VCaP (cell line): ENCODE measurements around the gene FFAR1.

Experiments
- H3K27ac ChIP-seq: fragments of 450-650 bp; 2 replicates; pipeline ENCODE4 v1.5.1; 2017
- TF ChIP-seq, protein P1 (sequence below): fragments of 450-650 bp; conservative IDR thresholded peaks from 2 replicates; pipeline ENCODE4 v1.5.1; 2017; ENCODE audit warnings: mild to moderate bottlenecking, moderate library complexity

The FFAR1 gene

DNA sequence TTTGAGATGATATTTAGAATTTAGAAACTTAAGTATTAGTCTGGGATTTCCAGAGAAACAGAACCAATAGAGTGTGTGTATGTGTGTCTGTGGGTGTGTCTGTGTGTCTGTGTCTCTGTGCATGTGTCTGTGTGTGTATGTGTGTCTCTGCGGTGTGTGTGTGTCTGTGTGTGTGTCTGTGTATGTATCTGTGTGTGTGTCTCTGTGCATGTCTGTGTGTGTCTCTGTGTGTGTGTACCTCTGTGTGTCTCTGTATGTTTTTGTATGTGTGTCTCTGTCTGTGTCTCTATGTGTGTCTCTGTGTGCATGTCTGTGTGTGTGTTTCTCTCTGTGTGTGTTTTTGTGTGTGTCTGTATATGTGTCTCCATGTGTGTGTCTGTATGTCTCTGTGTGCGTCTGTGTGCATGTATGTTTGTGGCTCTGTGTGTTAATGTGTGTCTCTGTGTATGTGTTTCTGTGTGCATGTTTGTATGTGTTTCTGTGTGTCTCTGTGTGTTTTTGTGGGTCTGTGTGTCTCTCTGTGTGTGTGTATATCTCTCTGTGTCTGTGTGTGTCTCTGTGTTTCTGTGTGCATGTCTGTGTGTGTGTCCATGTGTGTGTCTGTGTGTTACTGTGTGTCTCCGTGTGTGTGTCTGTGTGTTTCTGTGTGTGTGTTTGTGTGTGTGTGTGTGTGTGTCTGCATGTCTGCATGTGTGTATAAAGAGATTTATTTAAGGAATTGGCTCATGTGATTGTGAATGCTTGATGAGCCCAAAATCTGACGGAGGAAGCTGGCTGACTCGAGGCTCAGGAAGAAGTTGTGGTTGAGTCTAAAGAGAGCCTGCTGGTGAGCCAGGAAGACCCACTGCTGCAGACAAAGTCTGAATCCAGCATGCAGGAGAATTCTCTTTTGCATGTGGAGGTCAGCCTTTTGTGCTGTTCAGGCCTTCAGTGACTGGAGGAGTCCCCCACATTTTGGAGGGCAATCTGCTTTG, 45.3 kb downstream of the FFAR1 start:
- H3K27ac ChIP-seq, result no peak overlapping the region
- TF ChIP-seq, protein P1, sequence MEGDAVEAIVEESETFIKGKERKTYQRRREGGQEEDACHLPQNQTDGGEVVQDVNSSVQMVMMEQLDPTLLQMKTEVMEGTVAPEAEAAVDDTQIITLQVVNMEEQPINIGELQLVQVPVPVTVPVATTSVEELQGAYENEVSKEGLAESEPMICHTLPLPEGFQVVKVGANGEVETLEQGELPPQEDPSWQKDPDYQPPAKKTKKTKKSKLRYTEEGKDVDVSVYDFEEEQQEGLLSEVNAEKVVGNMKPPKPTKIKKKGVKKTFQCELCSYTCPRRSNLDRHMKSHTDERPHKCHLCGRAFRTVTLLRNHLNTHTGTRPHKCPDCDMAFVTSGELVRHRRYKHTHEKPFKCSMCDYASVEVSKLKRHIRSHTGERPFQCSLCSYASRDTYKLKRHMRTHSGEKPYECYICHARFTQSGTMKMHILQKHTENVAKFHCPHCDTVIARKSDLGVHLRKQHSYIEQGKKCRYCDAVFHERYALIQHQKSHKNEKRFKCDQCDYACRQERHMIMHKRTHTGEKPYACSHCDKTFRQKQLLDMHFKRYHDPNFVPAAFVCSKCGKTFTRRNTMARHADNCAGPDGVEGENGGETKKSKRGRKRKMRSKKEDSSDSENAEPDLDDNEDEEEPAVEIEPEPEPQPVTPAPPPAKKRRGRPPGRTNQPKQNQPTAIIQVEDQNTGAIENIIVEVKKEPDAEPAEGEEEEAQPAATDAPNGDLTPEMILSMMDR, result no peak

DNA sequence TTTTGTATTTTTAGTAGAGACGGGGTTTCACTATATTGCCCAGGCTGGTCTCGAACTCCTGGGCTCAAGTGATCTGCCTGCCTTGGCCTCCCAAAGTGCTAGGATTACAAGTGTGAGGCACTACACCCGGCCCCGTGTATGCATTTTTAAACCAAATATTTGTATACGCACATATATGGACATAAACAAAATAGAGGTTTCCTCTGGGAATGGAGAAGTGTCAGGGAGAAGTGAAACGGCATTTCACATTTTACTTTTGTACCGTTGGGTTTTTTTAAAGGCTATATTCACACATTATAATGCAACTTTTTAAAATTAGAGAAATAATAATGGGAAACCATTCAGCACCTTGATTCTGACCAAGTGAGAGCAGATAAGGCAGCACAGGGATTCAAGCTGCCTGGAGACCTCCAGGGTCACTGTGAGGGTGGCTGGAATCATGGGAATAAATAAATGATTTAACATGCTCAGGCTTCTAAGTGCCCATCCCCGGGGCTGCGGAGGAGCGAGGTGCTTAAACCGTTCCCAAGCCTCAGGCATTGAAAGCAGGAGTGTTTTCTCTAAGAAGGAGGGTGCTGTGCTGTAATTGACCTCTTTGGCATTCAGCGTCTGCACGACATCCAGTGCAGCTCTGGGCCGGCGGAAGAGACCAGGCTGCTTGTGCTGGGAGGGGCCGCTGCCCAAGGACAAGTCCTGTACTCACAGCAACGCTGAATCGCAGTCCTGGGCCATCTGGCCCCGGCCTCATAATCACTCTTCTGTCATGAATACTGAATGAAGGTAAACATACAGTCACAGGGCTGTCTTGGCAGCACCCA, 47.9 kb downstream of the FFAR1 start:
- H3K27ac ChIP-seq, result peak overlapping the region; percentile 57
- TF ChIP-seq, protein P1, result no peak

DNA sequence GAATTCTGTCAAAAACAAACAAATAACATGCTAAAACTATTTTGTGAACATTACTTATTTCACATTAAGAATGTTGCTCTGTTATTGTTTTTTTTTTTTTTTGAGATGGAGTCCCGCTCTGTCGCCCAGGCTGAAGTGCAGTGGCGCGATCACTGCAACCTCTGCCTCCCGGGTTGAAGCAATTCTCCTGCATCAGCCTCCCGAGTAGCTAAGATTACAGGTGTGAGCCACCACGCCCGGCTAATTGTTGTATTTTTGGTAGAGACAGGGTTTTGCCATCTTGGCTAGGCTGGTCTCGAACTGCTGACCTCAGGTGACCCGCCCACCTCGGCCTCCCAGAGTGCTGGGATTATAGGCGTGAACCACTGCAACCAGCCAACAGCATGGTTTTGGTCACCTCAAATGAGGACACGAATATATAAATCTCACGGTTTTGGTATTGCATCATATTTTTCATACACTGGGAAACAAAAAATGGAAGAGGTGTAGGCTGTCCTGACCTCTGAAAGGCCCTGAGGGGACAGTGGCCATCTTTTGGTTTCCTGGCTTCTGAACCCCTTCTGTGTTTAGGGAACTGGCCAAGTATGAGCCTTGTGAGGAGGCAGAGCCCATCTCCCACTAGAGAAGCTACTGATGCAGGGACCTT, 48.7 kb downstream of the FFAR1 start:
- TF ChIP-seq, protein P1, result no peak
- peak overlapping the region; percentile 57 for H3K27ac ChIP-seq

DNA sequence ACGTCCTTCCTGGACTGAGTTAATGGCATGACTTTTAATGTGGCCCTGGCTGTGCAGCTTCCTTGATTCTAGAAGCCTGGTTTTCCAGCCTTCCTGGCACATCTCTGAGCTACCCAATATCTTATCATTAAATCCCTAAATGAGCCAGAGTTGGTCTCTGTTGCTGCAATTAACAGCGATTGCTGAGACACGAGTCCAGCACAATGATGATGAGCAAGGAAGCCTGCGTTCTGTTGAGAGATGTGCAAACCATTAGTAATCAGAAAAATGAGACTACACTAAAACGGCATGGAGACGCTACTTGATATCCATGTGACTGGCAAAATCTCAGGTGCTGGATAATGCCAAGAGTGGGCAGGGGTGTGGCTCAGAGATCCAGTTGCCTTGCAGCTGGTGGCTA, 49.4 kb downstream of the FFAR1 start:
- TF ChIP-seq, protein P1, result no peak
- H3K27ac ChIP-seq, result no peak overlapping the region
